GM21390 (cell line): ENCODE measurements around the gene MIPEP.
A peak's percentile ranks its signal among the peaks of the same experiment; 100 is the strongest.

Source experiments
- ATAC-seq: cut with Tn5 transposase; IDR thresholded peaks from one replicate; pipeline ENCODE4 v1.9.1; 2021; ENCODE audit not compliant: unreplicated experiment

MIPEP gene

DNA sequence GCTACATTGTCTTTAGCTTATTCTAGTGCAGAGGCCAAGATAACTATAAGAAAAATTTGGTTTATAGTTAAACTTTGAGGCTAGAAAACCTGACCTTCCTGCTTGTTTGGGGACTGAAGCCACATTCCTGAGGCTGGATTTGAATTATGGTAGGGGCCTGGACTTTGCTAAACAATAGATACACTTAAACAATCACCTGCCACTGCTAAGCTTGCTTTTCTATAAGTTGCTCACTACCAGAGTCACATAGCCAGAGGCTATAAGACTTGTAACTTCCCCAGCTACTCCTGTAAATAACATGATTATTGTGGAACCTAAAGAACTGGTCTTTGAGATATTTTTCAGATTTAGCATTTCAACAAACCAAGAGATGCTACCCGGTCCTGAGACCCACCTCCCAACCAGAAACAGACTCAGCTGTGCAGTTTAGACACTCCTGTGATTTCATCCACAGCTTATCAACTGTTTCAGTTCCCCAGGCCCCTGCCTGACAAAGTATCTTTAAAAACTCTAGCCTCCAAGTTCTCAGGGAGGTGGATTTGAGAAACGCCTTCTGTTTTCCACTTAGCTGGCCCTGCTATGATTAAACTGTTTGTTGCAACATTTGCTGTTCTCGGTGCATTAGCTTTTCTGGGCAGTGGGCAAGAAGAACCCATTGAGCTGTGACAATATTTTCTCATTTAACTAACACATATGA lies 77.7 kb downstream of the MIPEP start:
- no peak for ATAC-seq

GRCh38 chr13:23810685-23811240 lies 78.4 kb downstream of the MIPEP start:
- ATAC-seq: no peak

- no peak for ATAC-seq
Measured at GRCh38 chr13:23808803-23809202, 80.4 kb downstream of the MIPEP start.

GRCh38 chr13:23806874-23807526 lies 82.2 kb downstream of the MIPEP start:
- ATAC-seq: peak; percentile 24

DNA sequence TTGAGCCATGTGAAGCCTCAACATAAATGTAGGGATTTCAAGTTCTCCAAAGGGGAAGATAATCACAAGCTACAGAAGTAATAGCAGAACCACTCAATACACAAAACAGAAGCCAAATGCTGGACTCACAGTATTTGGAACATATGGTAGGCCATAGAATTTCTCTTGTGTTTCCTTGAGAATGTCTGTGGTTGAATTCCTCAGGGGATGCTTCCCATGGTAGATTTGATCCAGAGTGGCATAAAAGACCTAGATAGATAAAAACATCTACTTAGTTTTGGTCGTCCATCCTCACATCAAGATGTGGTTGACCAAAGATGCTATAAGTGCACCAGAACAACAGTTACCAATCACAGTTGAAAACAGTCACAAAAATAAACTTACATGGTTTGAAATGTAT lies 83.4 kb downstream of the MIPEP start:
- no peak for ATAC-seq

GRCh38 chr13:23805122-23805521 lies 84.1 kb downstream of the MIPEP start:
- no peak for ATAC-seq

DNA sequence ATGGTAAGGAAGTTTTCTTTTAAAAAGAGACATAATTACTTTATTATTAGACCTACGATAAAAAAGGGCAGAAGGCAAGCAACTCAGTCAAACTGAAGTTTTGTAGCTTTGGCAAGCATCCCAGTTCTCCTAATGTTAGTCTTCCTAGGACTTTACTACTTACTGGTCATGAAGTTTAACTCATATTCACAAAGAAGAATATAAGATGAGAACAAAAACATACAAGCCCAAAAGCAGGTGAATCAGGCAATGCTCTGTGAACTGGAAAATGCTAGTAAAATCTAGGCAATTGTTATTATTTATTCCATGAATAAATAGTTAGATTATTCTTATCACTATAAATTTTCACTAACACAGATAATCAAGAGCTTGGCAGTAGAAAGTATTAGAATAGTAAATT lies 85.0 kb downstream of the MIPEP start:
- ATAC-seq: no peak

GRCh38 chr13:23801141-23801540 lies 88.1 kb downstream of the MIPEP start:
- ATAC-seq: no peak

- peak; percentile 90 for ATAC-seq
Measured at GRCh38 chr13:23799945-23800344, 89.3 kb downstream of the MIPEP start.

DNA sequence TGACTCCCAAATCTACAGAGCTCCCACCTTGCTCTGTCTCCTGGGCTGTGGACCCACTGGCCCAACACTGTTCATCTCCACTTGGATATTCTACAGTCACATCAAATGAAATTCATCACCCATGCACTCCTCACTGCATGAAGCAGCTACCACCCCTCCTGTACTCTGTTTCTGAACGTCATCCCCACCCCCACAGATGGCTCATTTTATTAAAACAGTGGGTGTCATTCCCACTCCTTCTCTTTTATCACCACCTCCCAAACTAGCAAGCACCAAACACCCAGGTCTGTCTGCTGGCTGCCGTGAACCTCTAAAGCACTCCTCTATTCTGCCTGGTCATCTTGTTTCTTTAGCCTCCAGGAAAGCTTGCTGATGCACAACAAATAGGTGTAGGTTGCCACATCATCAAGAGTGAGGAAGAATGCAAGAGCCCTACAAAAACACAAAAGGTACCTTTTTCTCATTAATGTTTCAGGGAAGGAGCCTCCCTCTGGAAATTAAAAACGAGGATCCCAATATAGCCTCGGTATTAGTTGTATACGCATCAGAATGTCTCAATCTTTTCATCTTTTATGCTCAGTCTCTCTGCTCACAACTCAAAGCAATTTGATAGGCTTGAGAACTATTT lies 91.8 kb downstream of the MIPEP start:
- no peak for ATAC-seq

DNA sequence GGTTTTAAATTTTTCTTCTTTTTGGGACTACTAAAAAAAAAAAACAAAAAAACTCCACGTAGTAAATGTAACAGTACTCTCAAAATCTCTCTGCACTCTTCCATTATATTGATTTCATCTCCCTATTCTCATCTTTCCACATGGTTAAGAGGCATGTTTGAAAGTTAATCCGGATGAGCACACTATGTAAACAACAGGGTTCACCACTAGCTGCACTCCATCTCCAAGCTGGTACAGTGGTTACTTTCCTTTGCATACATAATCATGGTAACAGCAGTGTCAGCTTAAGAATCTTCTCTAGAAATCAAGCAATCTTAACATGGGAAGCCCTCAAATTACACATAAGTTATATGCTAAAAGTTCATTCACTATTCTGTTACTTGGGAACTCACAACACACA lies 92.6 kb downstream of the MIPEP start:
- no peak for ATAC-seq

- peak; percentile 56 for ATAC-seq
Measured at GRCh38 chr13:23794267-23795161, 94.7 kb downstream of the MIPEP start.

GRCh38 chr13:23793711-23794110 lies 95.5 kb downstream of the MIPEP start:
- no peak for ATAC-seq

DNA sequence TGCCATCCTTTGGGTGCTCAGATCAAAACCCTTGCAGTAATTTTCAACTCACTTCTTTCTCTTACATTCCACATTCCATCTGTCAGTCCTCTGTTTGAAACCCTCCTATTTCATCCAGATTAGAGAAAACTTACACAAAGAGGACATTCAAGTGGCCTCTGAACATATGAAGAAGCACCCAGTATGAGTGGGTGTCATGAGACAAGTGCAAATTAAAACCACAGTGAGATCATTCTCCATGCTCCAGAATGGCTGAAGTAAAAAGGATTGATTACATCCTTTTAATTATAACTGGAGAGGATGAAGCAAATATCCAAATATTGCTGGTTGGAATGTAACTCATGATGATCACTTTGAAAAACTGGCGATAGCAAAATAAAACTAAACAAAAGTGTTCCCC lies 96.5 kb downstream of the MIPEP start:
- no peak for ATAC-seq

DNA sequence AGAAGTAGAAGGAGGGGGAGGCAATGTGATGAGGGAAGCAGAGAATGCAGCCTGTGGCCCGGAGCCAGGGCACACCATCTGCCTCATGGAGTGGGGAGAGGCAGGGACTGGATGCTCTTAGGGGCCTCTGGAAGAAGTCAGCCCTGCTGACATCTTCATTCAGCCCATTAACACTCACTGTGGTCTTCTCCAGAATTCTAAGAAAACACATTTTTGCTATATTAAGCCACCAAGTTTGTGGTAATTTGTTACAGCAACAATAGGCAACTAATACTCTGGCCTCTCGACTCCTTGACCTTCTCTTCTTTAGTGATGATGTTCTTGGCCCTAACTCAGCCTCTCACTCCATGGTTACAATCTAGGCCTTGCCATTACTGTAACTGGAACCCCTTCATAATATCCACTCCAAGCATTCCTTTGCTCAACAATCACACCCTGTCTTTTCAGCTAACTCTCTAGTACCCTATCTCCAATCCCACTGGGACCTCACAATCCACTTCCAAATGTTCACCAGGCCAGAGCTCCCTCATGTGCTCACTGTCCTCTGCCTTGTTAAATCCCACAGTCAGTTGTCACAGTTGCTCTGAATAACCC lies 98.5 kb downstream of the MIPEP start:
- no peak for ATAC-seq

DNA sequence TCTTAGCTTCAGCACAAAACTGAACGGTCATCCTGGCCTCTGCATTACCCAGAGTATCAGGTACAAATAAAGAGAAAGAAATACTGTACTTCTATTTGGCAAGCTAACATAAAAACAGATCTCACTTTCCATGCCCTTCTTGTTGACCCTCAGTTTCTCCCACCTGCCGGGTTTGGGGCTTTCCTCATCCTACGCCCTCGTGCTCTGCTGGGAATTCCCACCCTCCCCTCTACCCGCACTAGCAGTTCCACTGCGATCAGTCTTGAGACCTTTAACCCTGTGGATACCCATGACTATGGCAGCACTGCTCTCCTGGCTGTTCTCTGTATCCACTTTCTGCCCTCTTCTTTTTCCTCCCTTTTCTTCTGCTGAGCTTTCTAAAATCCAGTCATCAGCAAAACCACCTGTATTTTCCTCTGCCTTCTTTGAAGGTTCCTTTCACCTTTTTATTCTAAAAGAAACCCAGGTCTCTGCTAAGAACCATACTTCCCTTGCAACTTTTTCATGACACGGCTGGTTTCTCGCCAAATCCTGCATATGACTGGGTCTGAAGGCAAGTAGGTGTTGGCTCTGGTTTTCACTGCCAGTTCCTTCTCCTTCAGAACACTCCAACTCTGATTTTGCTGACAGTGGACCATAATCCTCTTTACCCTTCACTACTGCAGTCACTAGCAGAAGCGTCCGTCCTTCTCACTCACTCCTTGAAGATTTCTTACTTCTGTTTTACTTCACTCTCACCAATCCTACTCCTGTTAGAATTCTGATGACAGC lies 99.4 kb downstream of the MIPEP start:
- no peak for ATAC-seq

DNA sequence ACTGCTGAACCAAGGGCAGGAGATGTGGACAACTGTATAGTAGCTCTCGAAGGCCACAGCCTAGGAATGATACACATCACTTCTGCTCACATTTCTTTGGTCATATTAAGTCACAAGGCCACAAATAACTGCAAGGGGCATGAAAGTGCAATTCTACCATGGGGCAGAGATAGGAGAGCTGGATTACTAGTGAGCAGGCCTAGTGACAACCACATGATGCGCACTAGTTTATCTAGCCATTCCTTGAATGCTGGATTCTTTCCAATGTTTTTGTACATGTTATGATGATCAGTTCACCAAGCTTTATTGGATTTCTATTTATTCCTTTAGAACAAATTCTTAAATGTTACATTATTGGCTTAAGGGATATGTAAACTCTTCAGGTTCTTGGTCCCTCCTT lies 100.7 kb downstream of the MIPEP start:
- ATAC-seq: no peak

- ATAC-seq: no peak
Measured at GRCh38 chr13:23787464-23787863, 101.7 kb downstream of the MIPEP start.

DNA sequence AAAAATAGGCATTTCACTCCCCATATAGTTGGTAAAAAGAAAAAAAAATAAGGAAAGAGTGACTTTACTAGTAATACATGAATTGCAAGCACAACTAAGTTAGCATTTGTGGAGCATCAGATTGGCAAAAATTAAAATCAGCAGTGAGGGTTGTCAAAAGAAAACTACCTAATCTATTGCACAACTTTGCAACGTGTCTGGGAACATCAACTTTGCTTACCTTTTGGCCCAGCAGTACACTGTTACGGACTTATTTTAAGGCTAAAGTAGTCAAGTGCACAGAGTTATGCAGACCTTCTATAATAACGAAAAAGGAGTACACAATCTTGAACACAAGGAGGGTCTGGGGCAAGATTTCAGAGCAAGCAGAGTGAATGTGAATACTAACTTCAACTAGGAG lies 102.6 kb downstream of the MIPEP start:
- ATAC-seq: no peak

GRCh38 chr13:23778879-23779278 lies 110.3 kb downstream of the MIPEP start:
- ATAC-seq: no peak
